ENCODE data around the gene FAM110A. TPM values are rescaled to one million over a fixed set of nuclear protein-coding genes. Genes with fewer than 3 reads are reported as not detected.

FAM110A gene
- total RNA-seq, 1 donor from 2014 or later, result 9.7 TPM

DNA sequence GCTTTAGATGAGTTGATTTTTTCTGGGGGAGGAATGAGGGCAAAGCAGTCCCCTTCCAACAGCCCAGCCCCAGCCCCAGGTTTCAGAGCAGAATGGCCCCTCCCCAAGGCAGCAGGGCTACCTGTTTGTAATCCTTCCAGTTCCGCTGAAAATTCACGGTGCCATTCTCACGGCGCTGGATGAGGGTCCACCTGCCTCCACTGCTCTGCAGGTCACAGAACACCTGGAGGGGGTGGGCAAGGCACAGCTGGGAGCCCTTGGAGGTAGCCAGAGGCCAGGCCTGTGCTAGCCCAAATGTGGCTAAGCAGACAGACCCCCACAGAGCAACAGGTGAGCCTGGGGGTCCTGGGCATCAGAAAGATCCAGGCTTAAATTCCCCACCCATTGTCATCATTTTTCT is 46.1 kb downstream of the FAM110A start:
- TF ChIP-seq, protein P1, sequence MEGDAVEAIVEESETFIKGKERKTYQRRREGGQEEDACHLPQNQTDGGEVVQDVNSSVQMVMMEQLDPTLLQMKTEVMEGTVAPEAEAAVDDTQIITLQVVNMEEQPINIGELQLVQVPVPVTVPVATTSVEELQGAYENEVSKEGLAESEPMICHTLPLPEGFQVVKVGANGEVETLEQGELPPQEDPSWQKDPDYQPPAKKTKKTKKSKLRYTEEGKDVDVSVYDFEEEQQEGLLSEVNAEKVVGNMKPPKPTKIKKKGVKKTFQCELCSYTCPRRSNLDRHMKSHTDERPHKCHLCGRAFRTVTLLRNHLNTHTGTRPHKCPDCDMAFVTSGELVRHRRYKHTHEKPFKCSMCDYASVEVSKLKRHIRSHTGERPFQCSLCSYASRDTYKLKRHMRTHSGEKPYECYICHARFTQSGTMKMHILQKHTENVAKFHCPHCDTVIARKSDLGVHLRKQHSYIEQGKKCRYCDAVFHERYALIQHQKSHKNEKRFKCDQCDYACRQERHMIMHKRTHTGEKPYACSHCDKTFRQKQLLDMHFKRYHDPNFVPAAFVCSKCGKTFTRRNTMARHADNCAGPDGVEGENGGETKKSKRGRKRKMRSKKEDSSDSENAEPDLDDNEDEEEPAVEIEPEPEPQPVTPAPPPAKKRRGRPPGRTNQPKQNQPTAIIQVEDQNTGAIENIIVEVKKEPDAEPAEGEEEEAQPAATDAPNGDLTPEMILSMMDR (IDR thresholded peaks at IDR 0.05), result no peak
- H3K9me3 ChIP-seq, result no peaks in the 10 kb centered on the region
- no peaks in the 10 kb centered on the region for H3K4me1 ChIP-seq
- no peaks in the 10 kb centered on the region for H3K27me3 ChIP-seq
- no peak for DNase-seq (ENCODE audit: low spot score in 2 of 2)
- H3K36me3 ChIP-seq, result no peaks in the 10 kb centered on the region
- H3K27ac ChIP-seq, result no peak overlapping the region
- intact Hi-C loops (cut with DNase I), result no loop called here
- H3K4me3 ChIP-seq, result no peak overlapping the region

DNA sequence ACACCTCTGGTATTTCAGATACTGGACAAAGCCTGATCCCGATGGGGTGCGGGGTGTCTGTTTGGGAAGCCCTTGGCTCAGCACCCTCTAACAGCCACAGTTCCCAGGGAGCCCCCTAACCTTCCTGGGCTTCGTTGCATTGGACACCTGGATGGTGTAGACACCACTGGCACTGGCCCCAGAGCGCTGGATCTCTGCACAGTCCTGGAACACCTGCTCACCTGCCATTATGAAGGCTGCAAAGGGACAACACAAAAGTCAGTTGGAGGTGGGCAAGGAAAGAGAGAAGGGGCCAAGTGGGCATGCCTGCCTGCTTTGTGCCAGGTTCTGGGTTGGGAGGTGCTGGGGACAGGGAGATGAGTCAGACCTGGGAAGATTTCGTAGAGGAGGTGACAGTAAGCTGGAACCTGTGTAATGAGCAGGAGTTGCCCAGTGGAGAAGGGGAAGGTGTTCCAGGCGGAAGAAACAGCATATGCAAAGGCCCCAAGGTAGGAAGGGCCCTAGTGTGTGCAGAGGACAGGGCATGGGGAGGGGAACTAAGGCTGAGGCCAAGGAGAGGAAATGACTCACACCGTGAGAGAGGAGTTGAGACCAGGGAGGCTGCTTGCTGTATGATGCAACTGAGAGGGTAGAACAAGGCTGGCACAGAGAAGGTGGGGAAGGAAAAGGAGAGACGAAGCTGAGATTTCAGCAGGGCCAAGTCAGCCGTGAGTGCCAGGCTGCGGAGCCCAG is 47.7 kb downstream of the FAM110A start:
- no peak for DNase-seq (ENCODE audit: low spot score in 2 of 2)
- intact Hi-C loops (cut with DNase I), result no loop called here
- no peaks in the 10 kb centered on the region for H3K4me1 ChIP-seq

DNA sequence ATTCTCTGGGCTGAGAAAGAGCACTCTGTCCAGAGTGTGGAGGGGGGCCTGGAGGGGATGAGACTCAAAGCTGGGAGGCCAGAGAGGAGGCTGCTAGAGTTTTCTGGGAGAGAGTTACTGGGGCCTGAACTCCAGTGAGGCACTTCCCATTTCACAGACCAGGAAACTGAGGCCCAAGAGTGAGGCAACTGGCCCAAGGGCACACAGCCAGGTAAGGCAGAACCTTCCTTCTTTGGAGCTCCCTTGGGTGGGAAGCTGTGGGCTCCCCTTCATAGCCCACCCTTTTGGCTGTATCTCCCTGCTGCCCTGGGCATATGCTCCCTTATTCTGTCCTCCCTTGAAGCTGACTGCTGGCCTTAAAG is 48.2 kb downstream of the FAM110A start:
- Histone ChIP-seq H3K27ac (no peak overlapping the region), H3K27me3 (no peaks in the 10 kb centered on the region), H3K36me3 (no peaks in the 10 kb centered on the region), H3K4me3 (no peak overlapping the region), H3K9me3 (no peaks in the 10 kb centered on the region), H3K4me1 (no peaks in the 10 kb centered on the region)
- no peak for DNase-seq (ENCODE audit: low spot score in 2 of 2)
- intact Hi-C loops (cut with DNase I), result no loop called here
- TF ChIP-seq, protein P1 (IDR thresholded peaks at IDR 0.05), result no peak

More for the DNA sequence above, 47.7 kb downstream of the FAM110A start:
- Histone ChIP-seq H3K9me3 (no peaks in the 10 kb centered on the region), H3K27ac (no peak overlapping the region), H3K36me3 (no peaks in the 10 kb centered on the region), H3K27me3 (no peaks in the 10 kb centered on the region), H3K4me3 (no peak overlapping the region)
- TF ChIP-seq, protein P1 (IDR thresholded peaks at IDR 0.05), result no peak

DNA sequence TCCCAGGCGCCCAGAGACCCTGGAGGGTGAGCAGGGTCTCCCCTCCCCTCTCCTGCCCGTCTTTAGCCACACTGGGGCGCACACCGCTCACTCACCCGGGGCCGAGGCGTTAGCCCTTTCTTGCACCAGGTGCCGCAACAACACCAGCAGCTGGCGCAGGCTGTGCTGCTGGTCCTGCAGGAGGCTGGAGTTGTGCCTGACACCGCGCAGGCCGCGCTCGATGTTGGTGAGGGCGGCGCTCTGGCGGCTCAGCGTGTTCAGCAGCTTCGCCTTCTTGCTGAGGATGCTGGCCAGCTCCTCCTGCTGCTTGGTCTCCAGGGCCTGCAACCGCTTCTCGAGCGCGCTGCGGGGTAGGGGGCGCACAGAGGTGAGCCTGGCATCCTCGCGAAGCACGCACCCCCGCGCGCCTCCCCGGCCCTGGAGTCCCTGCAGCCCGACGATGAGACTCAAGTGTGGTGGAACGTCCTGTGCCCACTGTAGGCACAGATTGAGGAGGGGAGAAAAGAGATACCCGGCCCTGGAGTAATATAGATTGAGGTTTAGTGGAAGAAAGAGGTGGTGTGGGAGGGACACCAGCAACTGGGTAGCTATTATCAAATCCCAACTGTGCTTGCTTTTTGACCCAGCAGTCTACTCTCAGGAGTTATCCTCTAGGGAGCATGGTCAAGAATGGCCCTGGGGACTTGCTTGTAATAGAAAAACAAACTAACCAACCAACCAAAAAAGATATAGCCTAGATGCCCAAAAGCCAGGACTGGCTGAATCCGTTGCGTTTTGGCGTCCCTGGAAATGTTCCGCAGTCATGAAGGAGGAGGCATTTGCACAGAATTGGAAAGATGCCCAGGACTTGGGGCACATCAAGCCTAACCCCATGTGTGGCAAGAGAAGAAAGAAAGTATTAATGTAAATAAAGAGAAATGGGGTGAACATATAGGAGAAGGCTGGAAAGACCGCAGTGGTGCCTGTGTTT is 51.8 kb downstream of the FAM110A start:
- Histone ChIP-seq H3K27me3 (no peaks in the 10 kb centered on the region), H3K27ac (no peak overlapping the region), H3K4me1 (no peaks in the 10 kb centered on the region), H3K9me3 (no peaks in the 10 kb centered on the region), H3K36me3 (no peaks in the 10 kb centered on the region), H3K4me3 (no peak overlapping the region)
- intact Hi-C loops (cut with DNase I), result no loop called here
- DNase-seq (ENCODE audit: low spot score in 2 of 2), result no peak
- TF ChIP-seq, protein P1 (IDR thresholded peaks at IDR 0.05), result no peak

DNA sequence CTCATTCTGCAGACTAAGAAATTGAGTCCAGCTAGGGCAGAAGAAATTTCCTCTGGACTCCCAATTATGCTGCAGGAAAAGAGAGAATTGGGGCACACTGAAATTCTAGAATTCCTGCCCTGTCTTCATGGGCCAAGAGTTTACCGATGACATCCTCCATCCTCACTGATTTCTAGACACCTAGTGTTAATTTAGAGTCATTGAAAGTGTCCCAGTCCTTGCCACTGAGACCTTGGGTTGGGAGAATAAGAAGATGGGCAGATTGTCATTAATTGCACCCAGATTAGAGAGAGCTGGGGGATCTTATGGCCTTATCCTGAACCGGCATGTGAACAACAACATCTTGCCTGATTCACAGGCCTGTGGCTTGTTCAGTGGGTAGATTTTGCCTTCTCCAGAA is 53.6 kb downstream of the FAM110A start:
- H3K27me3 ChIP-seq, result no peaks in the 10 kb centered on the region
- H3K4me3 ChIP-seq, result no peak overlapping the region
- DNase-seq (ENCODE audit: low spot score in 2 of 2), result no peak
- TF ChIP-seq, protein P1 (IDR thresholded peaks at IDR 0.05), result no peak
- no peaks in the 10 kb centered on the region for H3K4me1 ChIP-seq
- H3K36me3 ChIP-seq, result no peaks in the 10 kb centered on the region
- intact Hi-C loops (cut with DNase I), result no loop called here
- no peak overlapping the region for H3K27ac ChIP-seq
- no peaks in the 10 kb centered on the region for H3K9me3 ChIP-seq
